T-helper 17 cell (primary cell): Measurements from ENCODE around the gene OR2A25. TPM values are rescaled to one million over a fixed set of nuclear protein-coding genes. Genes with fewer than 3 reads are reported as not detected.

ENCODE experiments used
- ATAC-seq: fragments of 150-1000 bp; cut with Tn5 transposase; 2 replicates; pipeline ENCODE4 v1.10.0; 2021; ENCODE audit warnings: mild to moderate bottlenecking, moderate library complexity
- DNase-seq, 3 donors: peaks; one replicate each; pipeline versions ENCODE4 v3.0.0 to v3.0.0-alpha.2; 2020 to 2021
- H3K9me3 ChIP-seq: one replicate; pipeline ENCODE4 v1.7.0; 2013; ENCODE audit warnings: low read length, mild to moderate bottlenecking; ENCODE audit not compliant: control insufficient read depth, poor library complexity, severe bottlenecking
- H3K27ac Mint-ChIP-seq: one replicate; pipeline ENCODE4 v1.8.0; 2022; ENCODE audit warnings: mild to moderate bottlenecking, moderate library complexity, mixed read lengths
- H3K27me3 Mint-ChIP-seq: one replicate; pipeline ENCODE4 v1.8.0; 2022; ENCODE audit warnings: mixed read lengths
- H3K36me3 Mint-ChIP-seq: one replicate; pipeline ENCODE4 v1.8.0; 2022; ENCODE audit warnings: low read depth, mixed read lengths
- H3K4me1 Mint-ChIP-seq: one replicate; pipeline ENCODE4 v1.8.0; 2022; ENCODE audit warnings: mild to moderate bottlenecking, mixed read lengths
- H3K4me3 Mint-ChIP-seq: one replicate; pipeline ENCODE4 v1.8.0; 2022; ENCODE audit warnings: mild to moderate bottlenecking, moderate library complexity, mixed read lengths
- total RNA-seq, 4 donors: library from RNA in 2 of 4; stranded (reverse) in 2 of 4; gene quantifications; one replicate each; pipeline ENCODE4 v1.2.3 and lab custom pipeline; 2022 to 2026

The OR2A25 gene, protein sequence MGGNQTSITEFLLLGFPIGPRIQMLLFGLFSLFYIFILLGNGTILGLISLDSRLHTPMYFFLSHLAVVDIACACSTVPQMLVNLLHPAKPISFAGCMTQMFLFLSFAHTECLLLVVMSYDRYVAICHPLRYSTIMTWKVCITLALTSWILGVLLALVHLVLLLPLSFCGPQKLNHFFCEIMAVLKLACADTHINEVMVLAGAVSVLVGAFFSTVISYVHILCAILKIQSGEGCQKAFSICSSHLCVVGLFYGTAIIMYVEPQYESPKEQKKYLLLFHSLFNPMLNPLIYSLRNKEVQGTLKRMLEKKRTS
- total RNA-seq, result not detected
- 0 reads per million in 2 donors for total RNA-seq (lab: John Stamatoyannopoulos, UW)

DNA sequence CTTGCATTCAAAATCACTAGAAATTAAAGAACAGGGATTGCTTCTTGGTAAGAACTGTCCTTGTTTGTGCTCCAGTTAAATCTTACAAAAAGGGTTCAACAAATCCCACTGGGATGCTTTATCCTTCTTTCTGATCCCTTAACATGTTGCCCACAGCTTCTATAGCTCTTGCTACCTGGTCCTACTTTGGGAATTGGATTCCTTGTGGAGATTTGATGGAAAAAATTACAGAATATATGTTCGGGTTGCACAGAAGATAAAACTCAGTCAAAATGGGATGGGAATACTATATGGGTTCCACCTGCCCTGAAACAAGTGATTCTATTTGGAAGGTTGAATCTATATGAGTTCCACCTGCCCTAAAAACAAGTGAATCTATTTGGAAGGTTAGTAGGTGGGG, at the start of gene OR2A25:
OR2A25 (plus strand) TSS at position 301 of the 400 bp plus-strand sequence. CDS start 4,409 bp downstream, outside the sequence.
- no peaks in the 10 kb centered on the region for H3K36me3 Mint-ChIP-seq
- H3K9me3 ChIP-seq, result no peaks in the 10 kb centered on the region

DNA sequence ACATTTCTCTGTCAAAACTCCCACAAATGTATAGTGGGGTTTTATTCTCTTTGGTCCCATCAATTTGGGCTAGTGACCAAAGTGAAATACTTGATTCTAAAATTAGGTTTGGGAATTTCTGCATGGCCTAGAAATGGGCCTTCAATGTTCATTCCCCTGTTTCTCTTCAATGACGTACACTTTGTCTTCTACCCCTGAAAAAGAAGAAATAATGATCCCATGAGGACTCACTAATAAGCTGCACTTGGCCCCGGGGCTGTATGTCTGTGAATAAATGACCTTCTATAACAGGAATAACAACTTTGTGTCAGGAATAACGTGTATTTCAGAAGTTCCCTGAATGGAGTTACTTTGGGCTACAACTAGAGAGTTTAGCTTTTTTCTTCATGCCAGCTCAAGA, 49.3 kb upstream of the OR2A25 start:
- peaks cover 2% of the 10 kb centered on the region for H3K36me3 Mint-ChIP-seq
- no peaks in the 10 kb centered on the region for H3K4me1 Mint-ChIP-seq
- no peaks in the 10 kb centered on the region for H3K27me3 Mint-ChIP-seq
- ATAC-seq (no peak), DNase-seq (no peak)
- no peak overlapping the region for H3K4me3 Mint-ChIP-seq
- H3K9me3 ChIP-seq, result no peaks in the 10 kb centered on the region
- no peak overlapping the region for H3K27ac Mint-ChIP-seq

More for the DNA sequence above, at the start of gene OR2A25:
- ATAC-seq (no peak), DNase-seq (no peak)
- Mint-ChIP-seq H3K27me3 (peaks cover 20% of the 10 kb centered on the region), H3K4me3 (no peak within 1 kb of the TSS), H3K4me1 (no peaks in the 10 kb centered on the region), H3K27ac (no peak within 1 kb of the TSS)

DNA sequence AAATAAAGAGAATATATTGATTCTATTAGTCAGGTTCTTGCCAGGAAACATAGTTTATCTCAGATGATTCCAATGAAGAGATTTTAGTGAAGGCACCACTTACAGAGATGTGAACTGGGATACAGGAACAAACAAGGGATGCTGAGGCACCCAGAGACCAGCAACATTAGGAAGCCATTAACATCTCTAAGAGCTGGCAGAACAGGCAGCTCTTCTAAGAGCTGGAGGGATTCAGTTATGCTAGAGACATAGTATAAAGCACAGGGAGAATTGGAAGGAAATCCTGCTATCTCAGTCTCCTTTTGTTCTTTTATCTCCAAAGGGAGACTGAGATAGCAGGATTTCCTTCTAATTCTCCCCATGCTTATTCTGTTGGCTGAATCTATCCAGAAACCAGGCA, 47.4 kb upstream of the OR2A25 start:
- Mint-ChIP-seq H3K27ac (no peak overlapping the region), H3K27me3 (peaks cover 7% of the 10 kb centered on the region), H3K4me1 (no peaks in the 10 kb centered on the region), H3K36me3 (no peaks in the 10 kb centered on the region), H3K4me3 (no peak overlapping the region)
- no peak for ATAC-seq
- DNase-seq, result no peak
- no peaks in the 10 kb centered on the region for H3K9me3 ChIP-seq

- Mint-ChIP-seq H3K36me3 (peaks cover 2% of the 10 kb centered on the region), H3K27ac (no peak overlapping the region), H3K27me3 (peaks cover 14% of the 10 kb centered on the region), H3K4me1 (peaks cover 3% of the 10 kb centered on the region), H3K4me3 (no peak overlapping the region)
- no peaks in the 10 kb centered on the region for H3K9me3 ChIP-seq
- no peak for DNase-seq
- ATAC-seq, result no peak
Measured at GRCh38 chr7:144023171-144023827, 46.3 kb upstream of the OR2A25 start.

DNA sequence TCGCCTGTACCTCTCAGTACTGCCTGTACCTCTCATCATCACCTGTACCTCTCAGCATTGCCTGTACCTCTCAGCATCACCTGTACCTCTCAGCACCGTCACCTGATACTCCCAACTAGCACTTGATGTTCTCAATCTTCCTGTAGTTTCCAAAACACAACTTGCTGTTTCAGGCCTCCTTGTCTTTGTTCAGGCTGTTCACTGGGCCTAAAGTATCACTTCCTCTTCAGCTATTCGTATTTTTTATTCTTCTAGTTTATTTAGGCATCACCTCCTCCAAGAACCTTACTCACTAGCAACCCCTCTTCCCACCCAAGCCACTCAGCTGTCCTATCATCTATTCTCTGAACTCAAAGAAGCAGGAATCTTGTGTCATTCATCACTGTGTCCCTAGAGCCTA, 45.4 kb upstream of the OR2A25 start:
- Mint-ChIP-seq H3K27me3 (peaks cover 14% of the 10 kb centered on the region), H3K36me3 (peaks cover 2% of the 10 kb centered on the region), H3K4me1 (peaks cover 3% of the 10 kb centered on the region), H3K27ac (no peak overlapping the region), H3K4me3 (no peak overlapping the region)
- no peaks in the 10 kb centered on the region for H3K9me3 ChIP-seq
- ATAC-seq (no peak), DNase-seq (no peak)

- peaks cover 19% of the 10 kb centered on the region for H3K27me3 Mint-ChIP-seq
- no peaks in the 10 kb centered on the region for H3K9me3 ChIP-seq
- H3K36me3 Mint-ChIP-seq, result peaks cover 2% of the 10 kb centered on the region
- H3K4me3 Mint-ChIP-seq, result no peak overlapping the region
- DNase-seq (no peak), ATAC-seq (no peak)
- peaks cover 3% of the 10 kb centered on the region for H3K4me1 Mint-ChIP-seq
- no peak overlapping the region for H3K27ac Mint-ChIP-seq
Measured at GRCh38 chr7:144026203-144026883, 43.3 kb upstream of the OR2A25 start.

- peaks cover 25% of the 10 kb centered on the region for H3K27me3 Mint-ChIP-seq
- no peak overlapping the region for H3K27ac Mint-ChIP-seq
- H3K4me3 Mint-ChIP-seq, result no peak overlapping the region
- ATAC-seq, result no peak
- H3K36me3 Mint-ChIP-seq, result peaks cover 2% of the 10 kb centered on the region
- H3K9me3 ChIP-seq, result no peaks in the 10 kb centered on the region
- H3K4me1 Mint-ChIP-seq, result peaks cover 3% of the 10 kb centered on the region
- DNase-seq, result no peak
Measured at GRCh38 chr7:144027070-144027469, 42.5 kb upstream of the OR2A25 start.

DNA sequence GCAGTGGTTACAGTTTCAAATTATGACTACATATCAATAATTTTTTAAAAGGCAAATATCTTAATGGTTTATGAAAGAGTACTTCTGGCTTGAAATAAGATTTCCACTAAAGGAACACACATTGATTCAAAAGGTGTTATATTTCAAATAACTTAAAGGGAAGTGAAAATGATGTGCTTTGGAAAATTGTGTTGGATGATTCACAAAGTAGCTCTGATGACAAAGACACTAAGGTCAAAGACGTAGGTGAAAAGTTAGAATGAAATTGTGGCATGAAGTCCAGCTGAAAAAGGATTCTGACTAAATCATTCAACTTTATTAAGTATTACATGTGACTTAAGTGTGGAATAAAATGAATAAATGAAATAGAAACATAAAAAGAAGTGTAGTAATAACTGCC, 41.6 kb upstream of the OR2A25 start:
- Mint-ChIP-seq H3K36me3 (peaks cover 2% of the 10 kb centered on the region), H3K4me1 (peaks cover 3% of the 10 kb centered on the region), H3K4me3 (no peak overlapping the region), H3K27me3 (peaks cover 31% of the 10 kb centered on the region), H3K27ac (no peak overlapping the region)
- ATAC-seq, result no peak
- DNase-seq, result no peak
- H3K9me3 ChIP-seq, result no peaks in the 10 kb centered on the region

- H3K4me3 Mint-ChIP-seq, result no peak overlapping the region
- no peak for DNase-seq
- H3K4me1 Mint-ChIP-seq, result peaks cover 3% of the 10 kb centered on the region
- H3K9me3 ChIP-seq, result no peaks in the 10 kb centered on the region
- no peak overlapping the region for H3K27ac Mint-ChIP-seq
- peaks cover 2% of the 10 kb centered on the region for H3K36me3 Mint-ChIP-seq
- ATAC-seq, result no peak
- peaks cover 34% of the 10 kb centered on the region for H3K27me3 Mint-ChIP-seq
Measured at GRCh38 chr7:144028547-144028946, 41.1 kb upstream of the OR2A25 start.

- H3K9me3 ChIP-seq, result no peaks in the 10 kb centered on the region
- DNase-seq (no peak), ATAC-seq (no peak)
- Mint-ChIP-seq H3K27ac (no peak overlapping the region), H3K4me1 (peaks cover 2% of the 10 kb centered on the region), H3K27me3 (peaks cover 33% of the 10 kb centered on the region), H3K36me3 (peaks cover 1% of the 10 kb centered on the region), H3K4me3 (no peak overlapping the region)
Measured at GRCh38 chr7:144032516-144032915, 37.1 kb upstream of the OR2A25 start.

GRCh38 chr7:144032985-144033709, 36.5 kb upstream of the OR2A25 start:
- ATAC-seq, result no peak

DNA sequence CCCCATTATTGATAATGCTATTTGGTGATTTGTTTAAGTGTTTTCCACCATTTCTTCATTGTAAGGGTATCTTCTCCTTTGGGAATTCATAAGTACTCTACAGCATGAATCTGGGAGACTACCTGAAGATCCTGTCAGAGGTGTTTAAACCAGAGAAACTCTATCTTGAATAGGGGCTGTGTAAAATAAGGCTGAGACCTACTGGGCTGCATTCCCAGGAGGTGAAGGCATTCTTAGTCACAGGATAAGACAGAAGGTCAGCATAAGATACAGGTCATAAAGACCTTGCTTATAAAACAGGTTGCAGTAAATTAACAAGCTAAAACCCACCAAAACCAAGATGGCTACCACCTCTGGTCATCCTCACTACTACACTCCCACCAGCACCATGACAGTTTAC, 34.2 kb upstream of the OR2A25 start:
- ATAC-seq (no peak), DNase-seq (no peak)
- no peaks in the 10 kb centered on the region for H3K4me1 Mint-ChIP-seq
- H3K36me3 Mint-ChIP-seq, result no peaks in the 10 kb centered on the region
- peaks cover 29% of the 10 kb centered on the region for H3K27me3 Mint-ChIP-seq
- H3K4me3 Mint-ChIP-seq, result no peak overlapping the region
- no peak overlapping the region for H3K27ac Mint-ChIP-seq
- no peaks in the 10 kb centered on the region for H3K9me3 ChIP-seq

More at GRCh38 chr7:144032985-144033709, 36.5 kb upstream of the OR2A25 start:
- no peaks in the 10 kb centered on the region for H3K36me3 Mint-ChIP-seq
- no peak overlapping the region for H3K27ac Mint-ChIP-seq
- no peaks in the 10 kb centered on the region for H3K4me1 Mint-ChIP-seq
- DNase-seq, result no peak
- H3K9me3 ChIP-seq, result no peaks in the 10 kb centered on the region
- H3K27me3 Mint-ChIP-seq, result peaks cover 29% of the 10 kb centered on the region
- no peak overlapping the region for H3K4me3 Mint-ChIP-seq

DNA sequence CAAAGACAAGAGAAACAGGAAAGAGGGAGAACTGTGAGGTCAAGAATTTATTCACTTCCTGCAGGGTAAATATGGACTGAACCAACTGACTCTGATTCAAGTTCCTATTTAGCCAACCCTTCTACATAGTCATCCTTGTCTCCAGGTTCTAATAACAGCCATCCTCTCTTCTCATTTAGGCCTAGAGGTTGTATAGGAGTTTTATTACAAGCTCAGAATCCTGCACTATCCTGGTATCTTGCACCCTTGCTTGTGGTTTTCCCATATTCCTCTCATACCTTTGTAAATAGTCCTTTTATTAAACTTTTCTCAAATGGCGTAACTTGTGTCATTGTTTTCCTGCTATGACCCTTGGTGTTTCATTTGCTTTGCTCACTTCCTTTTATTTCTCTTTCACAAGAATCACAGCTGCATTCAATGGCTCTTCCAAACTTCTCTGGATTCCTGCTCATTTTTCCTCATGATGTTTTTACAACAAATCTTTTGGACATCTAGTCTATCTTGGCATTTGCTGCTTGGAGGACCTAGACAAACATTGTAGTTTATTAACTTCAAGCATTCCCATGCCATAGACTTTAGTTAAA, 33.2 kb upstream of the OR2A25 start:
- DNase-seq, result no peak
- Mint-ChIP-seq H3K4me3 (no peak overlapping the region), H3K27me3 (peaks cover 24% of the 10 kb centered on the region), H3K36me3 (no peaks in the 10 kb centered on the region), H3K4me1 (no peaks in the 10 kb centered on the region), H3K27ac (no peak overlapping the region)
- ATAC-seq, result no peak
- H3K9me3 ChIP-seq, result no peaks in the 10 kb centered on the region
